HG02798 (cell line): ENCODE results near the gene MSANTD1.

Experiments
- ATAC-seq: cut with Tn5 transposase; IDR thresholded peaks from one replicate; pipeline ENCODE4 v1.9.1; 2021; ENCODE audit warnings: mild to moderate bottlenecking; ENCODE audit not compliant: unreplicated experiment, poor library complexity

MSANTD1 gene

GRCh38 chr4:3261411-3262207, 12.7 kb downstream of the MSANTD1 start:
- no peak for ATAC-seq

- ATAC-seq: no peak
These were observed 13.5 kb downstream of the MSANTD1 start for GRCh38 chr4:3262208-3263052.

GRCh38 chr4:3263053-3263875, 14.3 kb downstream of the MSANTD1 start:
- no peak for ATAC-seq

- no peak for ATAC-seq
These were observed 14.9 kb downstream of the MSANTD1 start for GRCh38 chr4:3263876-3264193.

- no peak for ATAC-seq
These were observed 17.1 kb downstream of the MSANTD1 start for GRCh38 chr4:3266076-3266475.

- ATAC-seq: no peak
These were observed 18.8 kb downstream of the MSANTD1 start for GRCh38 chr4:3267576-3268394.

- no peak for ATAC-seq
These were observed 19.6 kb downstream of the MSANTD1 start for GRCh38 chr4:3268395-3269104.

- ATAC-seq: no peak
These were observed 20.4 kb downstream of the MSANTD1 start for GRCh38 chr4:3269105-3269927.

GRCh38 chr4:3269991-3270611, 21.1 kb downstream of the MSANTD1 start:
- no peak for ATAC-seq

GRCh38 chr4:3271131-3271530, 22.2 kb downstream of the MSANTD1 start:
- ATAC-seq: no peak

- ATAC-seq: no peak
These were observed 28.0 kb downstream of the MSANTD1 start for GRCh38 chr4:3276986-3277385.

GRCh38 chr4:3280466-3280865, 31.5 kb downstream of the MSANTD1 start:
- no peak for ATAC-seq

GRCh38 chr4:3283483-3283882, 34.5 kb downstream of the MSANTD1 start:
- no peak for ATAC-seq

GRCh38 chr4:3283916-3284315, 35.0 kb downstream of the MSANTD1 start:
- no peak for ATAC-seq

GRCh38 chr4:3284734-3285557, 36.0 kb downstream of the MSANTD1 start:
- ATAC-seq: no peak

- peak; percentile 89 for ATAC-seq
These were observed 36.8 kb downstream of the MSANTD1 start for GRCh38 chr4:3285558-3286334.
